Stimulated activated CD8-positive, alpha-beta memory T cell treated with anti-CD3 and anti-CD28 coated beads, Interleukin-15, amount 100 ng/mL, for 4 hours (primary cell): Measurements from ENCODE around the gene MTERF4.

ENCODE experiments used
- DNase-seq, 2 donors: peaks; one replicate each; pipeline ENCODE4 v3.0.0-alpha.2; 2020; ENCODE audit warnings: low read depth in 2 of 2

Gene MTERF4

DNA sequence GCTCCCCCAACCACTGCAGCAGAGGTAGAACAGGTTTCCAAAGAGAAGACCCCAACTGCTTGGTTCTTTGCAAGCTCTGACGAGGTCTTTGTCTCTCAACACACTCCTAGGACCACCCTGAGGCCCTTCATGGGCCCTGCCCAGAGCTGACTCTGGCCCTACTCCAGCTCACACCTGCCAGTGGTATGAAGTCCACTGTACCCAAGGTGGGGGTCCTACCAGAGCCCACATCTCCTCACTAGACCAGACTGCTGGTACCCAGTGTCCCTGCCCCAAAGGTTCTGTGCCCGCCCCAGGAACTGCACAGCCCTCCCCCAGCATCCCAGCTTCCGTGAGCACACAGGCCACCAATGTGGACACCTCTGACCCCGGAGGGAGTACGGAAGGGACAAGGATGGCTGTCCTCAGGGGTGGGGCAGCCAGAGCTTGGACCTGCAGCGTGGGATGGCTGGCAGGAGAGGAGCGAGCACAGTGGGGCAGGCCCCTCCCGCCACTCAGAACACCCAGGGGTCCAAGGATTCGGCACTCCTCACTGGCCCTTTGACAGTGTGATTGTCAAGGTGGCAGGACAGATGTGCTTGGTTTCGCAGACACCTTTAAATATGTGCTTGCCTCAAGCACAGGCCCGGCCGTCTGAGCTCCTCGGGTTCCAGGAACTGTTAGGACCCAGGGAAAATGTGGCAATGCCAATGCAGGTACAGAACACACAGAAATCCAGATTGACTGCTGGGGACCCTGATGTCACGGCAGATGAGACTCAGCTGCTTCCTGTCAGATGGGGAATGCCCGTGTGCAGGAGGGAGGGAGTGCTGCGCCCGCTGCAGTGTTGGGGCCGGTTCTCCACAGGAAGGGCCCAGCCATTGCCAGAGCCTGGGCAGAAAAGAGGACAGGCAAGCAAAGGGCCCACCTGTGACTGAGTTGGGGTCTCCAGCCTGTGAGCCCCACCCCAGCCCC is 51.2 kb downstream of the MTERF4 start:
- DNase-seq, result no peak

- no peak for DNase-seq
Observed at GRCh38 chr2:241049739-241050623, 52.1 kb downstream of the MTERF4 start.

DNA sequence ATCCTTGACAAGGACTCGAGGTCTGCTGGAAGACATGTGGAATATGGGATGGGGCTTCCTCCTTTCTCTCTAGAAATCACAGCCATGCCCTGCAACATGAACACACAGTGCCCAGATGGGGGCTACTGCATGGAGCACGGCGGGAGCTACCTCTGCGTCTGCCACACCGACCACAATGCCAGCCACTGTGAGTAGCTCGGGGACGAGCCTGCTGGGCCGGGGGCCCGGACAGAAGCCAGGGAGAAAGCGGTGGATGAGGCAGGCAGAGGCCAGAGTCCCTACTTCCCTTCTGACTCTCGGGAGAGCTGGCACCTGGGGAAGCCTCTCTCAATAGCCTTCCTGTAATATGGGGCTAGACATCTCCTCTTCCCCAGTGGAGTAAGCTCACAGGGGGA is 53.1 kb downstream of the MTERF4 start:
- DNase-seq, result no peak

GRCh38 chr2:241048149-241048948 is 53.7 kb downstream of the MTERF4 start:
- DNase-seq, result no peak

DNA sequence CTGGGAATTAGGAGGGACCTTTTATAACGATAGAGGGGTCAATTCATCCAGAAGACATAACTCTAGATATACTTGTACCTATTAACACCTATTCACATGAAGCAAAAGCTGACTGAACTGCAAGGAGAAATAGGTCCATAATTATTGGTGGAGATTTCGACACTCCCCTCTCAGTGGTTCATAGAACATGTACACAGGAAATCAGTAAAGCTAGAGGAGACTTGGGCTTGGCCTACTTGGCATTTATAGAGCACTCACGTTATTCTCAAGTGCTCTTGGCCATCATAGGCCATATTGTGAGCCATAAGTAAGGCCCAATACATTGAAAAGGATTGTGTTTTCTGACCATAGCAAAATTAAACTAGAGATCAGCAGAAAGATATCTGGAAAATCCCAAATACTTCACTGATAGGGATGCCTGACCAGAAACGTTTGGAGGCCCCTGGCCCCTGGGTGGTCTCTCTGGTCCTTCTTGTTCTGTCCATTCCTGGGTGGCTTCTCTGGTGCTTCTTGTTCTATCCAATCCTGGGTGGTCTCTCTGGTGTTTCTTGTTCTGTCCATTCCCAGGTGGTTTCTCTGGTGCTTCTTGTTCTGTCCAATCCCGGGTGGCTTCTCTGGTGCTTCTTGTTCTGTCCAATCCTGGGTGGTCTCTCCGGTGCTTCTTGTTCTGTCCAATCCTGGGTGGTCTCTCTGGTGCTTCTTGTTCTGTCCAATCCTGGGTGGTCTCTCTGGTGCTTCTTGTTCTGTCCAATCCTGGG is 54.7 kb downstream of the MTERF4 start:
- DNase-seq, result no peak
